ENCODE measurements around the gene PPP1R9B.

PPP1R9B gene

GRCh38 chr17:50154604-50155003 lies 4.1 kb upstream of the PPP1R9B start:
- TF ChIP-seq CTCF (IDR thresholded peaks at IDR 0.05; ENCODE audit: insufficient read depth, low read depth, low read length, missing control alignments) = no peak
- DNase-seq (ENCODE audit: low read depth) = no peak
- no peak overlapping the region for H3K4me3 ChIP-seq (ENCODE audit: low read length)

- no peak overlapping the region for H3K4me3 ChIP-seq (ENCODE audit: low read length)
- peak; percentile 65 for DNase-seq (ENCODE audit: low read depth)
- no peak for TF ChIP-seq CTCF (IDR thresholded peaks at IDR 0.05; ENCODE audit: insufficient read depth, low read depth, low read length, missing control alignments)
Measured at GRCh38 chr17:50153650-50154575, 3.4 kb upstream of the PPP1R9B start.

- TF ChIP-seq CTCF (IDR thresholded peaks at IDR 0.05; ENCODE audit: insufficient read depth, low read depth, low read length, missing control alignments) = no peak
- no peak overlapping the region for H3K4me3 ChIP-seq (ENCODE audit: low read length)
- DNase-seq (ENCODE audit: low read depth) = no peak
Measured at GRCh38 chr17:50152736-50153135, 2.3 kb upstream of the PPP1R9B start.

GRCh38 chr17:50151937-50152547 lies 1.6 kb upstream of the PPP1R9B start:
- peak; percentile 90 for DNase-seq (ENCODE audit: low read depth)
- peak overlapping the region; percentile 74 for H3K4me3 ChIP-seq (ENCODE audit: low read length)
- no peak for TF ChIP-seq CTCF (IDR thresholded peaks at IDR 0.05; ENCODE audit: insufficient read depth, low read depth, low read length, missing control alignments)

- peak; percentile 66 for TF ChIP-seq CTCF (IDR thresholded peaks at IDR 0.05; ENCODE audit: insufficient read depth, low read depth, low read length, missing control alignments)
- peak; percentile 91 for DNase-seq (ENCODE audit: low read depth)
- H3K4me3 ChIP-seq (ENCODE audit: low read length) = peak overlapping the region; percentile 74
Measured at GRCh38 chr17:50151041-50151936, 812 bp upstream of the PPP1R9B start.

GRCh38 chr17:50149417-50150353 lies 792 bp downstream of the PPP1R9B start:
- no peak for TF ChIP-seq CTCF (IDR thresholded peaks at IDR 0.05; ENCODE audit: insufficient read depth, low read depth, low read length, missing control alignments)
- peak overlapping the region; percentile 74 for H3K4me3 ChIP-seq (ENCODE audit: low read length)
- peak; percentile 68 for DNase-seq (ENCODE audit: low read depth)

Measured in epithelial cell of esophagus (primary cell).